Hematopoietic multipotent progenitor cell treated with erythropoietin and hydrocortisone succinate and interleukin-3 and kit ligand, for 8 days (in vitro differentiated cells): Measurements from ENCODE around the gene TMEM127.
A peak's percentile ranks its signal among the peaks of the same experiment; 100 is the strongest.
"Not testable (repeated sequence)": the region's sequence is repeated elsewhere in the genome, so short reads cannot be mapped to it uniquely, and the experiment has no call there.

Source experiments
- DNase-seq: peaks from one replicate; pipeline ENCODE4 v3.0.0-alpha.2; 2015

TMEM127 gene

DNA sequence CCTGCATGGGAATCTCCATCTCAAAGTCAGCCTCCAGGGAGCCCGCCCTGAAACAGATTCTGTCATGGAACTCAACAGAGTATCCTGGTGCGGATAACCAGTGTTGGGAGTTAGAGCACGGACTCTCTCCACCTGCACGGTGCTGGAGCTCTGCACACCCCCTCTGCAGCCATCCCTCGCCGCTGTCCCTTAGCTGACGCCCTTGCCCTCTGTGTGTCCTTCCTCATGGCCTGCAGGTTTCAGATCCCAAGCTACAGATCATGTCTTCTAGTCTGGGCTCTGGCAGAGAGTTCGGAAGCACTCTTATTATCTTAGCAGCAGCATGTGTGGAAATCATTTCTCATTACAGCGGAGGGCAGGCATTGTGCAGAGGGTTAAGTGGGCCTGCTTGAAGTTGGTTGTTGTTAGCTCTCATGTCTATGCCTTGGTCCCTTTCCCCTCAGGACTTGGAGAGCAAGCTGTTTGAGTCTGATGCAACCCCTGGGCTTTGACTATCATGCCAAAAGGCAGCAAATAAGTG is 26.0 kb downstream of the TMEM127 start:
- no peak for DNase-seq

DNA sequence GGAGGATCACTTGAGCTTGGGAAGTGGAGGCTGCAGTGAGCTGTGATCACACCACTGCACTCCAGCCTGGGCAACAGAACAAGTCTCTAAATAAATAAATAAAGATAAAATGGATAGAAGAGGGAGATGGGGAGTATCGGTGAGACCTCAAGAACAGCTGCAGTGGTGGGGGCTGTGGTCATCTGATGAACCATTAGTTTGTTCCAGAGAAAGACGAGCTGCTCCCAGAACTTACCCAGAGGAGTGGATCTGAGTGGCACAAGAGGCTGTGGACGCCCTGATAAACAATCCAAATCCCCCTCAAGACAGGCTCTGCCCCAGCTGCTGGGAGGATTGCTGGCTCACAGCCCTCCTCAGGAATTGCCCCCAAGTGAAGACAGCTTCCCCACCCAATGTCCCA is 26.7 kb downstream of the TMEM127 start:
- DNase-seq, result no peak

DNA sequence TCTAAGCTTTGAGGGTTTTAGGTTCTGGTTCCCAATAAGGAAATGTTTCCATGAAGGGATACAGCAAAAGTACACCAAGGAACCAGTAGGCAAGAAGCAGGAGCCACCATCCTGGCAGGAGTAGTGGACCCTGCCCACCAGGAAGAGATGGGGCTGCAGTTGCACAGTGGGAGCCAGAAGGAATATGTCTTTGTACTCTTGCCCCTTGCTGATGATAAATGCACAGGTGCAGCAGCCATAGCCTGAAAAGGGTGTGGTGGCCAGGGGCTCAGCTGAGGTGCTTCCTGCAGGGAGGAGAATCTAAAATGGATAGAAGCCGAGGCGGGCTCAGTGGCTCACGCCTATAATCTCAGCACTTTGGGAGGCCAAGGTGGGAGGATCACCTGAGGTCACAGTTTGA is 27.5 kb downstream of the TMEM127 start:
- DNase-seq, result no peak

DNA sequence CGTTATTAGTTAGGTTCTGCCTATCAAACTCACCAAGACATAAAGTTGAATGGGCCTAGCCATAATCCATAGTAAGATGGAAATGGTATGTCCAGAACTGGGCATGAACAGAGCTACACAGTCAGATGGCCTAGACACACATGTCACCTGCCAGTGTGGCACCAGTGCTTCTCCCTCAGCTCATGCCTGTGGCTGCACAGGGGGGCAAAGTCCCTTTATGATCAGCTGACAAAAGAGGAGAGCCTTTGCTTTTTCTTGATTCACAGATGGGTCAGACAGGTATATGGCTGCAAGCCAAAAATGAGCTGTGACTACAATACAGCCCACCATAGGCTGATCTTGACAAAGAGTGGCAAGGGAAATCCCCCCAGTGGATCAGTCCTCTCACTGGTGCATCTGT is 28.9 kb downstream of the TMEM127 start:
- no peak for DNase-seq

DNA sequence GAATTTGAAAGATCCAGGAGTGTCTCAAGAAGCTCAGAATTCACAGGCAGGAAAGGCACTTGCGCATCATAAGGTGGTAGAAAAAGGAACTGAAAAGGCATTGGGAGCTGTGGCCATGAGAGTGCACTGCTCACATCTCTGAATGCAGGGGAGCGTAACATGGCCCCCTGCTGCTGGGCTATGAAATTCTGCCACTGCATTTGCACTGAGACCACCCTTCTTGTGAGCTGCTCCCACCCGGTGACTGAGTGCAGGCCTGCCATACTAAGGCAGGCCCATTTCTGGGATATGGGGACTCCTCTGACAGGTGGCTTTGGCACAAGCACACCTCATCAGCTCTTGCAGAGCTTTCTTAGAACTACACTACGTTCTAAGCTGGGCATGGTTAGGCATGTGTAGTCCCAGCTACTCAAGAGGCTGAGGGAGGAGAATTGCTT is 31.9 kb downstream of the TMEM127 start:
- no peak for DNase-seq

DNA sequence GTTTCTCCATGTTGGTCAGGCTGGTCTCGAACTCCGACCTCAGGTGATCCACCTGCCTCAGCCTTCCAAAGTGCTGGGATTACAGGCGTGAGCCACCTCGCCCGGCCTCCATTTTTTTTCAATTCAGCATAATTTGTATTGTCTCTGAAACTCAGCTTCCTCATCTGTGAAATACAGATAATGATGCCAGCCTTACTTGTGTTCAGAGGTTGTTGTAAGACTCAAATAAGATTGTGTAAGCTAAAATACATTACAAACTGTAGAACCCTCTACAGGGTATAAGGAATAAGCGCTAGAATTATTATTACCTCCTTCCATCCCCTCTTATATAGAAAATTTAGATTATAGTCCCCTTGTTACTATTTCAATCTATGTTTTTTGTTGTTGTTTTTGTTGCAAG is 32.4 kb downstream of the TMEM127 start:
- DNase-seq, result no peak

DNA sequence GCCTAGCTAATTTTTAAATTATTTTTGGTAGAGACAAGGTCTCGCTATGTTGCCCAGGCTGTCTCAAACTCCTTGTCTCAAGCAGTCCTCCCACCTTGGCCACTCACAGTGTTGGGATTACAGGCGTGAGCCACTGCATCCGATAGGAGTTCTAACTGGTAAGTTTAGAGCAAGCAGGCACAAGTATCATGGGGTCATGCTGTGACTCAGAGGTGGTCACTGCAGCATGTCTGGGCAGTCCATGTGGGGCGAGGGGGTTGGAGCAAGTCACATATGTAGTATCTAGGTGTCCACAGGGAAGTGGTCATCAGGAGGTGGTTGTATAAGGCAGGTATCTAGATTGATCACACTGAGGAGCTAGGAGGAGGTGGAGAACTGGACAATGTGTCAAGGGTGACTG is 34.5 kb downstream of the TMEM127 start:
- DNase-seq, result no peak

DNA sequence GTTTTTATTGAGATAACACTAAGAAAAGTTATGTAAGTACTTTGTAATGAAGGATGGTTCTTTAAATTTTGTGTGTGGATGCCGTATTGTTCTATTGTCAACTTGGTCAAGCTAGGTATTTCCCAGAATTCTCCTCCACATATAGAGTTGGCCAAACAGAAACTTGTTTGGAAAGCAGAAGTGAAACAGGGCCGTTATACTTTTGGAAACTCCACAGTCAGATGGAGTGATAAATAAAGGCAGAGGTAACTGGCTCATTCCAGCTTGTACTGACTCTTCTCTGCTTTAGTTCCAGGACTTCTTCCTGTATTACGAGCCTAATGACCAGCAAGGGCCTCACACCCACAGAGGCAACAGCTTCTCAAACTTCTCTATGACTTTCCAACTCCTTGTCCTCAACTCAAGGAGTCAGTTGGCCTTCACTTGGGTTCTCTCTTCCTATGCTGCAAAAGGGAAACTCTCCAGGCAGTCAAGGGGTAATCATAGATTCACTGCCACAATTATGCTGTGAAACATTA is 40.7 kb downstream of the TMEM127 start:
- peak; percentile 50 for DNase-seq

DNA sequence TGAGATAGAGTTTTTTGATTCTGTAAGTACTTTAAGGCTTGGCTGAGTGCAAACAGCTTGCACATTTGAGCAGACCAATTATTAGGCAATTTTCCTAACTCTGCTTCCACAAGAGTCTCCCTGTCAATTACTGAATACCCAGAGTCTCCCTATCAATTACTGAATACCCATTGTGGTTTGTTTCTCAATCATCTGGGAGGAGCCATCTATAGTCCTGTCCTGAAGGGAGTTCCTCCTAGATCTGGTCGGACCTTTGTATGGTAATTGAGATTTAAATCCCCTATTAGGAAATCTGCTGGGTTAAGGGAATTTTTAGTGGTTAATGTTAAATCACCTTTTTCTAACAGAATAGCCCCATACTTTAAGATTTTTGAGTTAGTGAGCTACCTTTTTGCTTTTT is 44.7 kb downstream of the TMEM127 start:
- DNase-seq, result not testable (repeated sequence)

DNA sequence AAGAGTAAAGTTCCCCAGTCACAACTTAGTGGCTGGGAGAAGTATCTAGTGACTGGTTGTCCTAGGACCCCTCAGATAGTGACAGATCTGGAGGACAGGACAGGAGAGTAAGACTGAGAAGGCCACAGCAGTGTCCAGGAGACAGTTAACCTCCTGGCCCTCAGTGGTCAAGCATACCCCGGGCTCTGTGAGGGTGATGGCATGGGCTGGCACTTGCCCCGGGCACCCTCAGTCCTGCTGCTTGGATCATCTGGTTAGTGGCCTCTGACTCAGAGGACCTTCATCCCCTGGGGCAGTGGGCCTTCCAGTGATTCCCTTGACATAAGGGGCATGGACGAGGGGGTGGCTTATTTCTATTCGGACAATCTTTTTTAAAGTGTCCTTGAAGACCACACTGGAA is 45.8 kb downstream of the TMEM127 start:
- not testable (repeated sequence) for DNase-seq

DNA sequence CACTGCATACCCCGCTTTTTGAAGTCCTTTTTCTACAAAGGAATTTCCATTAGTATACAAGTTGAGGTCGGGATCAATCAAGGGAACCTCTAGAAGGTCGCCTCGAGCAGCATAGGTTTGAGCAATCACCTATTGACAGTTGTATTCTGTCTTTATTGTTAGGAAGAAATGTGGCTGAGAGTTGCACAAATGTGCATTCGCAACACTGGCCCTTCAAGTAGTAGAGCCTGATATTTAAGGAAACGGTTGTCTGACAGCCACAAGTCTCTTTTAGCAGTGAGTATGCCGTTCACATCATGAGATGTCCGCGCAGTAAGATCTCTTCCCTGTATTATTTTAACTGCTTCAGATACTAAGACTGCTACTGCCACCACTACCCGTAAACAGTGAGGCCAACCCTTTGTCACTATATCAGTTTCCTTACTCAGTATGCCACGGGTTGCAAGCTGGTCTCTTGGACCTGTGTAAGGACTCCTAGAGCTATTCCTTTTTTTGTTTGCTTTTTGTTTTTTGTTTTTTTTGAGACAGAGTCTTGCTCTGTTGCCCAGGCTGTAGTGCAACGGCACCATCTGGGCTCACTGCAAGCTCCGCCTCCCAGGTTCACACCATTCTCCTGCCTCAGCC is 47.2 kb downstream of the TMEM127 start:
- DNase-seq, result no peak

DNA sequence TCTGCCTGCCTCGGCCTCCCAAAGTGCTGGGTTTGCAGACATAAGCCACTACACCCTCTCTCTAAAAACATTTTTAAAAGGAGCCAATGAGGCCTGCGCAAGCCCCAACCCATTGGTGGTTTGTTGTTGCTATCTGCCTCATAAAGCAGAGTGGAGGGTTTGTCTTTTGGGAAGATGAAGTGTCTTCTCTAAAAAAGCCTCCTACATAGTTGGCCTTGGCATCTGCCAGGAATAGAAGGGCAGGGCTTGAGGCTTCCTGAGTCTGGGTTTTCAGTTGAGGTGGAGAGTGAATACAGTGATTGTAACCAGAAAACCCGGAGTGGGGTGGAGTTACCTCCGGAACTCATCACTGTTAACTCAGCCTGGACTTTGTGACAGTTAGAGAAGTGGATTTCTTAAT is 51.2 kb downstream of the TMEM127 start:
- DNase-seq, result no peak

DNA sequence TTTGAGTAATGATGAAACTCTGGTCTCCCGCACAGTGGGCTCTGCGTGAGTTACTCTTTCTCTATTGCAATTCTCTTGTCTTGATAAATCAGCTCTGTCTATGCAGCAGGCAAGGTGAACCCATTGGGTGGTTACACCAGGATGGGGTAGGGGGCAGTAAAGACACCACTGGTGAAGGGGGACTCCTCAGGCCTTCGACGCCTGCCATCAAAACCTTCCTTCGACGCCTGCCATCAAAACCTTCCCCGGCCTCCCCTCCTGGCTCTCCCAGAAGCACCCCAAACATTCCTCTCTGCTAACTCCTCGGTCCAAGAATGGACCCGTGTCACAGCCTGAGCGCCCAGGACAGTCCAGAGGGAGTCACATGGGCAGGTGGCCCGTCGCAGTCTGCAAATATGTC is 52.4 kb downstream of the TMEM127 start:
- no peak for DNase-seq

DNA sequence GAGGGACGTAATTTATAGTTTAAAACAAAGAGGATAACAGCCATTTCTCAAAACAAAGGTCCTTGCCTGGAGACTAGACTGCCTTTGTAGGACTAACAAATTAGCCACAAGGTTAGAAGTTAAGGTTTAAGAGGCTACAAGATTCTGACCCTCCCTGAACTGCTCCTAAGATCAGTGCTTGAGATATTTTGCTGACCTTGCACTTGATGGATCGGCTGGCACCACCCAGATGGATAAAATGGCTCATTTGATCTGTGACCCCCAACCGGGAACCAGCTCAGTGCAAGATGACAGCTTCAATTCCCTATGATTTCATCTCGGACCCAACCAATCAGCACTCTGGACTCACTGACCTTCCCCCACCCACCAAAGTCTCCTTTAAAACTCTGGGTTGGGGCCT is 53.5 kb downstream of the TMEM127 start:
- DNase-seq, result no peak

DNA sequence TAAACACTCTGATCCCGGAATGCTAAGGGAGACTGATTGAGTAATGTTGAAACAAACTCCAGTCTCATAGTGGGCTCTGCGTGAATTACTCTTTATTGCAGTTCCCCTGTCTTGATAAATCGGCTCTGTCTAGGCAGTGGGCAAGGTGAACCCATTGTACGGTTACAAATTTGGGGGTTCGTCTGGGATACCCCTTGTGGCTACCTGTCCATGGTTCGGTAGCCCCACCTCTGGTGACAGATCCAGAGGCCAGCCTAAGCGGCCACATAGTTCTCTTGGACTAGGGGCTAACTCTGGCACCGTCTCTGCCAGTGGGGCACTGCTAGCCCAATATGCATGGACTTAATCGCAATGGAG is 56.1 kb downstream of the TMEM127 start:
- DNase-seq, result no peak

DNA sequence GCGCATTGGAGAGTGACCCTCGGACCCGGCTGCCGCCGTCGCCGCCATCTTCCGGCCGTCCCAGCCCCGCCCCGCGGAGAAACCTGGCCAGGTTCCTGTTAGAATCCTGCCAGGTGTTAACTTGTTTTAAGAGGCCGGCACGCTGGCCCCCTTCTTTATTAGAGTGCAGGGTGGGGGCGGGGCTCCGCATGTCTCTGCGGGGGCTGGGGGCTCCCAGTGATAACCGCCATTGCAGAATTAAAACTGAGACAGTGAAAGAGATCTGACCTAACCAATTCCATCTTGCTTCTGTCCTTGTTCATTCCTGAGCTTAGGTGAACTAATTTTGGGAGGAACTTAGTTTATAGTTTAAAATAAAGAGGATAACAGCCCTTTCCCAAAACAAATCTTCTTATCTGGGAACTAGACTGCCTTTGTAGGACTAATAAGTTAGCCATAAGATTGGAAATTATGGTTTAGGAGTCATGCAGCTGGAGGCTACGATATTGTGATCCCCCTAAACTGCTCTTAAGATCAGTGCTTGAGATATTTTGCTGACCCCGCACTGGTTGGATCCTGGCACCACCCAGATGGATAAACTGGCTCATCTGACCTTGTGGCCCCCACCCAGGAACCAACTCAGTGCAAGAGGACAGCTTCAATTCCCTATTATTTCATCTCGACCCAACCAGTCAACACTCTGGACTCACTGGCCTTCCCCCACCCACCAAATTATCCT is 56.6 kb downstream of the TMEM127 start:
- peak; percentile 32 for DNase-seq

DNA sequence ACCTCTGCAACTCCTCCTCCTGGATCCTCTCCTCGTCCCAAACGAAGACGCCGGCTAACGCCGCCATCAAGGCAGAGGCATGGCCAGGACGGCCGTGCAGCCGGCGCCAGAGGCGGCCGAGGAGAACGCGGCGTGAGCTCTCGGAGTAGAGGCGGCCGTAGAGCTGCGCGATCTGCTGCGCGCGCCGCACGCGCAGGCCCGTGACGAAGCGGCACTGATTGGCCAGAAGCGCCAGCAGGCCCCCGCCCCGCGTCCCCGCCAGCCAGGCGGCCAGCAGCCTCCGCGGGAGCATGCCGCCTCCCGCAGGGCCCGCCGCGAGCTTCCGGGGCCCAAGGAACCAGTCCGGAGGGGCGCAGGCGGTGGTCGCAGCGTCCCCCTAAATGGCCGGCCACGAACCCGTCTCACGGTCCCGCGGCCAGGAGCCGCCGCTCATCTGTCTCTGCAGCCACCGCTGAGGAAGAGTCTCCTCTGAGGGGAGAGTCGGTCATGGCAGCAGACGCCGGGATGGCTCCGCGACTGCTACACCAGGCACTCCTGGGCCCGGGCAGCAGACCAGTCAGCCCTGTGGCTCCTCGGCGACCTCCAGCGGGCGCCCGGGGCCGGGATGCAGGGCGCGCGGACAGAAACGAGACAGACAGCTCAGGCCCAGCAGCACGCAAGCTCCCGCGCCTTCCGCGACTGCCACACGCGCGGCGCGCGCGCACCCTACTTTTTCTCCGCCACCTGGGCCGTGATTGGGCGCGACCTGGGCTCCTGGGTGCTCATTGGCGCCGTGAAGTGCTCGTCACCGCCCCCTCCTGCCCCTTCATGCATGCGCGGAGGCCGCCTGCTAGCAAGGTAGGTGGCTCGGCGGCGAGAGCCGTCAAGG is 57.4 kb downstream of the TMEM127 start, which contains the start of gene STARD7:
Gene STARD7, minus strand, starts transcription at position 685 of the 868 bp plus-strand sequence. Its CDS starts 393 bp downstream, at position 292.
- DNase-seq, result peak; percentile 97

DNA sequence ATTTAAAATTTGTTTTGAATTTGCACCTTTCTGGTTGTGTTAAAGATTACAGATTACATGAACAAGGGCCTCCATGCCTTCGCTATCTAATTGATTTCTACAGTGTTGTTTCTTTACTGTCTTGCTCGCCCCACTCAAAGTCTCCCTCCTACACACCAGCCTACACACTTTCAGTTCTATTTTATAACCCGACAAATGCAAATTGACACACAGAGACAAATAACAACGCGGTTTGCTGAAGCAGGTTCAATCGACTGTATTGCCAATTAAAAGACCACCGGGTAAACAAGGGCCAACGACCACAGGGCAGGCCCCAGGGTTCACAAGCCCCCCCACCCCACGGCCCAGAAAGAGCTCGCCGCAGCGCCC is 58.0 kb downstream of the TMEM127 start:
- no peak for DNase-seq

DNA sequence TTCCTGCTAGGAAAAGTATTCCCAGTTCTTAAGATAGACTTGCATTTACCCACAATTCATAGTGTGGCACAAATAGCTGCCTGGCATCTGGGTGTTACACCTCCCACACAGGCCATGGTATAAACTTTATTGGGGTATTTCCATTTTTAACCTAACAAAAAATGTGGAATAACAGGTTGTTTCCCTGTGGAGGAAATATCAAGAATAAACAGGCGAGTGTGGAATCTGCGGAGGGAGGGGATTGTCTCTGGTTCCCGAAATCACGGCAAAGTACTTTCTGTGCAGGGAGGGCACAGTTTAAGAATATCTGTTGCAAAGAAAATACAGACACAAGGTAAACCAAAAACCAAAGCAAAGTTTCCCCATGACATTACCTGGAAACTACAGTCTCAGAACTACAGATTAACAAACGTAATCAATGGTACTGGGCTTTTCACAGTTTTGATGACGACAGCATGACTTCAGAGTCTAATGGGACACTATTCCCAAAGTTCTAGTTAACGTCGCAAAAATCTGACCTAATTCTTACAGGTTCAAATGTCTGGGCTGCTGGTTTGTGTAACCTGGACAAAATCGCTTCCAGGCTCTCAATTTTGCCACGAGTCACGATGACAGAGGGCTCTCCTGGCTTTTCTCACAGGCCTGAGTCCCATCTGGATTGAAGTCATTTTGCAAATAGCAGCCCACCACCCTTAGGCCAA is 58.6 kb downstream of the TMEM127 start:
- no peak for DNase-seq

DNA sequence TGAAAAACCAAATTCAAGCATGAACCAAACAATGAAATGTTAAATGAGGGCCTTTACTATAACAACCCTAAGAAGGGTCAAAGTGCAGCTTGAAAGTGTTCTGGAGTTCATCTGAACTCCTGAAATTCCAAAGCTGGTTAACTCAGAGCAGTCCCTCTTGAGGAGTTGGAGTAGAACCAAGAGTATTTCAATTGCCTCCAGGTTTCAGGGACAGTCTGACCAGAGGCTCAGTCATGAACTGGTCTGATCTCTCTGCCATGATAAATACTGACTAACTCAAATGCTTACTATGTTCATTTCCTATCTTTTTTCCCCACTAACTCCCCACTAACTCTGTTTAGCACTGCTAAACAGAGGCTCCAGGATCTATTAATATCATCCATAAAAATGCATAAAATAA is 59.9 kb downstream of the TMEM127 start:
- DNase-seq, result no peak

DNA sequence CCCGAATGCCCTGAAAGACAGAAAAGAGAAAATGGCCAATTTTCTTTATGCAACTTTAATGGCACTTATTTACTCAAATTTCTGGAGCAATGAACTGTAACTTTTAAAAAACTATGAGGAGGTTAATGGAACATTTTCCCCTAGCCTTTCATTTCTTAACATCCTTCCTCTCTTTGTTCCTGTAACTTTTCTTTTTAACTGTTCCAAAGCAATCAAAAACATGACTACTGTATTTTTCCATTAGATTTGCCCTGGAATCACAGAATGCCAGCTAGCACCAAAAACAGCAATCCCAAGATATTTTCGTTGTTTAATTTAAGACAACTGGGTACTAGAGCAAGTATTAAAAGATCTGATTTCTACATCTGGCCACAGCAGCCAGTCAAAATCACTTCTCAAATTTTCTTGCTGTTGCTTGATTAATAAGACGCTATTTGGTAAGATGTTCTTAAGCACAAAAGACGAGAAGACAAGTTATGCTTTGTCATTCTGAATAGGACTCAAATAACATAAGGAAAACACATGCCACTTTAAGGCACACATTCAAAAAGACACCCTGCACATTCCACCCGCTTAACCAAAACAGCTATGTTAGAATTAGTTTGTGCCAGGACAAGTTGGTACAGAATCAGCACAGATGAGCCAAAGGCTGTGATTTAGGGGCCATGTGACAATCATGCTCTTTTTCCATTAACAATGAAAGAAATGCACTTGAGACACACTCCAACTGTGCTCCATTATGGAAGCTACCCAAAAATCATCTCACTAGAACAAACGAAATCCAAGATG is 60.8 kb downstream of the TMEM127 start:
- no peak for DNase-seq
